Stimulated activated CD8-positive, alpha-beta memory T cell treated with anti-CD3 and anti-CD28 coated beads, Interleukin-4, amount 100 ng/mL, for 24 hours (primary cell): Measurements from ENCODE around the gene PHGDH.
"Not testable (repeated sequence)": the region's sequence is repeated elsewhere in the genome, so short reads cannot be mapped to it uniquely, and the experiment has no call there.

Source experiments
- DNase-seq: peaks from one replicate; pipeline ENCODE4 v3.0.0-alpha.2; 2020; ENCODE audit warnings: low read depth

The PHGDH gene

DNA sequence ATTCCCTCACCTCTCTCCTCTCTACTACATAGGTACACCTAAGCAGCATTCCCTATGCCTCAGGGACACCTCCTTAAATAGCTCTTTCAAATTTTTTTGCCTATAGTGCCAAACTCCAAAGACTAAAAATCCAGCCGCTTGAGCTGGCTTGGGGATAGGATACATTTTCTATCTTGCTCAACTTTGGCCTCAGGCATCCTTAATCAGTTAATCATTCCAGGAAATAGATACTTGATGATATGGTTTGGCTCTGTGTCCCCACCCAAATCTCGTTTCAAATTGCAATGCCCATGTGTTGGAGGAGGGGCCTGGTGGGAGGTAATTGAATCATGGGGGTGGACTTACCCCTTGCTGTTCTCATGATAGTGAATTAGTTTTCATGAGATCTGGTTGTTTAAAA is 11.4 kb upstream of the PHGDH start:
- no peak for DNase-seq

DNA sequence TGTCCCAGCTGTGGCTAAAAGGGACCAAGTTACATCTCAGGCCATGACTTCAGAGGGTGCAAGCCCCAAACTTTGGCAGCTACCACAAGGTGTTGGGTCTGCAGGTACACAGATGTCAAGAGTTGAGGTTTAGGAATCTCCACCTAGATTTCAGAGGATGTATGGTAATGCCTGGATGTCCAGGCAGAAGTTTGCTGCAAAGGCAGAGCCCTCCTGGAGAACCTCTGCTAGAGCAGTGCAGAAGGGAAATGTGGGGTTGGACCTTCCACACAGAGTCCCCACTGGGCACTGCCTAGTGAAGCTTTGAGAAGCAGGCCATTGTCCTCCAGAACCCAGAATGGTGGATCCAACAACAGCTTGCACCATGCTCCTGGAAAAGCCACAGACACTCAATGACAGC is 10.1 kb upstream of the PHGDH start:
- no peak for DNase-seq

DNA sequence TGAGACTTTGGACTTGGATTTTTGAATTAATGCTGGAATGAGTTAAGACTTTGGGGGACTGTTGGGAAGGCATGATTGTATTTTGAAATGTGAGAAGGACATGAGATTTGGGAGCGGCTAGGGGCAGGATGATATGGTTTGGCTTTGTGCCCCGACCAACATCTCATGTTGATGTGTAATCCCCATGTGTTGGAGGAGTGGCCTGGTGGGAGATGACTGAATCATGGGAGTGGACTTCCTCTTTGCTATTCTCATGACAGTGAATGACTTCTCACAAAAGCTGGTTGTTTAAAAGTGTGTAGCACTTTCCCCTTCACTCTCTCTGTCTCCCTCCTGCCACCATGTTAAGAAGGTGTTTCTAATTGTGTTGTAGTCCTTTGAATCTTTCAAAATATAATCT is 9.3 kb upstream of the PHGDH start:
- DNase-seq, result no peak

DNA sequence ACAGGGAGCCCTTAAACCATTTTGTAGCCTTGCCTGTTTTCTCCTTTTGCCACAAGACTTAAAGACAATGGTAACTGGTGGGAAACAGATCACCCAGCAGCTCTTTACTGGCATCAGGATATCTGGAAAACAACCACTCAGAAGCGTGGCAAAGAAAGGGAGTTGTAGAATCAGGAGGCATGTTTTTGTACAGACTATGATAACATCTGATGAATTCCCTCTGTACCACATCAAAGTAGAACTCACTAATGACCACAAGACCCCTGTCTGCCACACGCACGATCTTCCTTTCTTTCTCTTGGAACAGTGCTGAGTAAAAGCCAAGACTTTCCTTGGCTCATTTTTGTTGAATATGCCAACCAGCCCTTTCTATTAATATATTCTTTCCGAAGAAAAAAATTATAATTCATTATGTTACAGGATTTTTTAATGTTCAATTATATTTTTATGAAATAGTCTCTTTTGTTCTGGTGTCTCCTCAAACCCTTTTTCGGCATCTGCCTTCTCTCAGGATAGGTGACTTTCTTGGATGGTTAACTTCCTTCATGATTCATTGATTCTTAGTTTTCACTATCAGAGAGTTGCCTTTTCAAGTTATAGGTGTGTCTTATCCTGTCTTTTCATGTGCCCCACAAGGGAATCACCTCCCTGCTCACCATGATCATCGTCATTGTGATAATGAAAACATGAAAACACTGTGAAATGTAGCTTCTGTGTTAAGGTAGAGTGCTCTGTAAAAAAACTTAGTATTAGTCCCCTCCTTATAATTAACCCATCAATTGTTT is 7.9 kb upstream of the PHGDH start:
- no peak for DNase-seq

DNA sequence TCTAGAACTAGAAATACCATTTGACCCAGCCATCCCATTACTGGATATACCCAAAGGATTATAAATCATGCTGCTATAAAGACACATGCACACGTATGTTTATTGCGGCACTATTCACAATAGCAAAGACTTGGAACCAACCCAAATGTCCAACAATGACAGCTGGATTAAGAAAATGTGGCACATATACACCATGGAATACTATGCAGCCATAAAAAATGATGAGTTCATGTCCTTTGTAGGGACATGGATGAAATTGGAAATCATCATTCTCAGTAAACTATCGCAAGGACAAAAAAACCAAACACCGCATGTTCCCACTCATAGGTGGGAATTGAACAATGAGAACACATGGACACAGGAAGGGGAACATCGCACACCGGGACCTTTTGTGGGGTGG is 5.1 kb upstream of the PHGDH start:
- DNase-seq, result not testable (repeated sequence)

DNA sequence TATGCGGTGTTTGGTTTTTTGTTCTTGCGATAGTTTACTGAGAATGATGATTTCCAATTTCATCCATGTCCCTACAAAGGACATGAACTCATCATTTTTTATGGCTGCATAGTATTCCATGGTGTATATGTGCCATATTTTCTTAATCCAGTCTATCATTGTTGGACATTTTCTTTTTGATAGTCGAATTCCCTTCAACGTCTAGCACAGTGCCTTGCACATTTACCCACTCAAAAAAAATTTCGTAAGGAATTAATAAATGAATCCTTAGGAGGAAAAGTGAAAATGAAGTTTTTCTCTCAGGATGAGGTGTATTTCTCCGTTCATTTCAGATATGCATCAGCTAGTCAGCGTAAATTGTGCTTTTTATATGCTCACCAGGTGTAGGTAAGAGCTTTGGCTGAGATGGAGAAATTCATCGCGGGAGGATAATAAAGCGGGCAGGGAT is 354 bp upstream of the PHGDH start:
- not testable (repeated sequence) for DNase-seq

DNA sequence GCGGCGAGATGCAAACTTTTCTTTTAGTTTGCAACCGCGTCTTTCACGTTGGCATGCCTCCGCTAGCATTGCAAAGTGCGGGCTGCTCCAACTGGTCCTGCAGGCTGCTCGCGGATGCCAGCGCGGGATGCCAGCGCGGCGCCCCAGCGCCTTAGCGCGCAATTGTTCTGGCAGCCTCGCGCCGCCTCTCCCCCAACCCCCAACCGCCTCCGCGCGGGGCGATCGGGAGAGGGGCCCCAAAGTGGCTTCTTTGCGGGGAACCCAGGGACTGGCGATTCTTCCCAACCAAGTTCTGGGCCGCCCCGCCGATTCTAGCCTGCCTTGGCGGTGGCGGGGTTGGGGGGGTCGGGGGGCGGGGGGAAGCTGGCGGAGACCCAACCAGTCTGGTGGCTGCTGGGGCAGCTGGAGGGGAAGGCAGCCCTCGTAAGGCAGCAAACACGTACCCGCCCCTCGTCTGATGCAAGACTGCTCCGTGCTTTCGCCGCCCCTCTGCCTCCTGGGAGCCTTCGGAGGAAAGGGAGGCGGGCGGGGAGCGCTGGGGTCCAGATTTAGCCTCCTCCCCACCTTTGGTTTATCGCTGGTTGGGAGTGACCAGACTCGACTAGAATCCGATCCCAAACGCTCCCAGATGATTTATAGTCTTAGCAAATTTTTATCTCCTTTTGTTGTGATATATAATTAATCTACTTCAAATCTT is 756 bp downstream of the PHGDH start:
- DNase-seq, result peak; percentile 52

DNA sequence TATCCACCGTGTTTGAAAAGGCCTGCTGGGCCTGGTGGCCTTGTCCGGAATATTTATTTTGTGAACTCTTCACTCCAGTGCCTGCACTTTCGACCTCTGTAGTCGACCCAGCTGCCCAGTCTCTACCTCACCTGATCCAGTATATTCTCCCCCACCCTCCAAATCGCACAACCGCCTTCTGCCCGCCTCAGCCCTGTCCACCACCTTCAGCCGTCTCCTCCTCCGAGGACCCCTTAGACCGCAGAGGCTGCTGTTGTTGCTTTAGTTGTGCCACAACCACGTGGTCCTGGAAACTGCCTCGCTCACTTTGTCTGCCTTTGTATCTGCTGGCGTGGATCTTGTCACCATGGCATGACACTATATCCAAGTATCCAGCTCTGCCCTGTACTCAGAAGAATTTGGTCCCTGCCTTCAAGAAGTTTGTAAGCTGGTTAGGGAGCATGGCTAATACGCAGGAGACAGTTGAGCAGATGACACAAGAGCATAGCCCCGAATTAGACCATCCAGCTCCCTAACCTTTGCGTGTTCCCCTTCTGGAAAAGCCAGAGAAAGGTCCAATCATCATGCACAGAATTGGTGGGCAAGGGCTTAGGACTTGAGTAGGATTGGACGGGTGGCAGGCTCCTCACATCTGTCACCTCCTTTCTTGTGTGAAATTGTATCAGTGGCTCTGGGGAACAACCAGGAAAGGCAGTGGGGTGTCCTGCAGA is 1.5 kb downstream of the PHGDH start:
- no peak for DNase-seq

DNA sequence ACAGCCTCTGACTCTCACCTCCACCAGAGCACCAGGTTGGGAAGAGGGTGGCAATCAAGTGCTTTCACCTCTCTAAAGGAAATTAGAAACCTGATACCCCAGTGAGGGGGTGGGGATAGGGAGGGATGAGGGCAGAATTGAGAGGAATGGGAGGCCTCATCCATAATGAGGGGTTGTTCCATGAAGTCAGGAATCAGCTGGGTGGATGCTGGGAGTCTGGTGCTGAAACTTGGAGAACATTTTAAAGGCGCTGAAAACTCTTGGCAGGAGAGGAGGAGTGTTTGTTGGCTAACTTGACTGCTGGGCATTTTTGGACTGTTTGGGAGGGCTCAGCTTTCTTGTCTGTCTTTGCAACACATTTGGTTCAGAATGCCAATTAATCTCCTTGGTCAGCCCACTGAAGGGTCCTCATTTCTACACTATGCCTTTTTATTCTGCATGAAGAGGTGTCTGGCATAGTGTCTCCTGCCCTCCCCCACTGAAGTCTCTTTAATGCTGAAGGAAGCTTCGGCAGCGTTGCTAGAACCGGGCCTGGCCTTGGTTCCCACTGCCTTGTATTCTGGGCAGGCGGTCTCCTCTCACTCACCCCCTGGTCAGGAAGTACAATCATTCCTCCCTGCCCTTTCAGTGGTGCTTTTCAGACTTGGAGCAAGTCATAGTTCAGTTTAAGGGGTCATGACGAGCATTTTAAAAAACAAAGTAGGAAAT is 2.2 kb downstream of the PHGDH start:
- no peak for DNase-seq

DNA sequence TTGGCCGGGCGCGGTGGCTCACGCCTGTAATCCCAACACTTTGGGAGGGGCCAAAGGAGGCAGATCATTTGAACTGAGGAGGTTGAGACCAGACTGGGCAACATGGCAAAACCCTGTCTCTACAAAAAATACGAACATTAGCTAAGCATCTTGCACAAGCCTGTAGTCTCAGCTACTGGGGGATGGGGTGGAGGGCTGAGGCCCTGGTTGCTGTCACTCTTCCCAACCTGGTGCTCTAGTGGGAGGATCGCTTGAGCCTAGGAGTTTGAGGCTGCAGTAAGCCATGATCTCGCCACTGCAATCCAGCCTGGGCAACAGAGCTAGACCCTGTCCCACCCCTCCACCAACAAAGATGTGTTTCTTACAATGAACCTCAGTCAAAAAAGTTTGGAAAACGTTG is 2.8 kb downstream of the PHGDH start:
- no peak for DNase-seq

DNA sequence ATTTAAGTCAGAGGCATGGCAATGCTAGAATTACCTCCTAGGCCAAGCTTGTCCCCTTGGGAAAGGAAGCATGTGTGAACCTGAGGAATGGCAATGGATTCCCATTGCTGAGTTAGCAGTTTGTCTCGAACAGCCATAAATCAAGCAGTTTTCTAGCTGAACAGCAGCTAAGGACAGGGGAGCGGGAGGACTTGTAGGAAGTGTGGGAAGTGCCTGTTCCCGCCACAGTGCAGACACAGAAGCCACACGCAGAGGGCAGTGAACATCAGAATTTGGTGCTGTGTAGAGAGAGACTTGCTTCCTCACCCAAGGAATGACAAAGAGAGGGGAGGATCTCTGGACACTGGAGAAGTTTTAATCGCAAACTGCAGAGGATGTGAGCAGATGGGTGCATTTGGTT is 3.8 kb downstream of the PHGDH start:
- no peak for DNase-seq

DNA sequence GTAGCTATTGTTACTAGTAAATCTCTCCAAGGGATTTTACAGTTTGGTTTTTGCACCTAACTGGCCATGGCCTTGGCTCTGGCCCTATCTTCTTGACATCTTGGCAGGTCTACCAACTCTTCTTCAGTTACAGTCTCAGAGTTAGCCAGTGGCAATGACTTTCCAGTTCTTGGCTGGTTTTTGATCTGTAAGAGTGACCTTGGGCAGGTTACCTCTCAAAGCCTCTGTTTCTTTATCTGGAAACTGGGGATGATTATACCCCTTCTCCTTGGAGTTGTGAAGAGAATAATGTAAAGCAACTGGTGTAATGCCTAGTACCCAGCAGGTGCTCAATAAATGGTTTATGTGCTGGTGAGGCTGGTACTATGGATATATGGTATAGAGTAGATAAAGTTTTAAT is 6.7 kb downstream of the PHGDH start:
- no peak for DNase-seq

DNA sequence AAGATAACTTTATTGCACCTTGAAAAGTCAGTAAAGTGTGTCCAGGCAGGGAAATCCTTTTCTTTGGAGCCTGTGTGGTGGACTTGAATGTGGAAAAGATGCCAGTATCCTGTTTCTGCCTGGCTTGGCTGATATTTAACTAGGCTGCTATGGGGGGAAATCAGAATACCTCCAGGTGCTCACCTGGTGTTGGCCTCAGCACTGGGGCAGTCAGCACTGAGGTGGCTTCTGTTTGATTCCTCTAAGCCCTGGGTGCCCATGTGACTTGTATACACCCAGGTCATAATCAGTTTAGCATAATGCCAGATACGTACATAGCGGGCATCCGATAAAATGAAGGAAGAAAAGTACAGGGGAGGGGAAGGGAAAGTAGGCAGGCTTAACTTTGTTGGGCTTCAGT is 7.2 kb downstream of the PHGDH start:
- no peak for DNase-seq

DNA sequence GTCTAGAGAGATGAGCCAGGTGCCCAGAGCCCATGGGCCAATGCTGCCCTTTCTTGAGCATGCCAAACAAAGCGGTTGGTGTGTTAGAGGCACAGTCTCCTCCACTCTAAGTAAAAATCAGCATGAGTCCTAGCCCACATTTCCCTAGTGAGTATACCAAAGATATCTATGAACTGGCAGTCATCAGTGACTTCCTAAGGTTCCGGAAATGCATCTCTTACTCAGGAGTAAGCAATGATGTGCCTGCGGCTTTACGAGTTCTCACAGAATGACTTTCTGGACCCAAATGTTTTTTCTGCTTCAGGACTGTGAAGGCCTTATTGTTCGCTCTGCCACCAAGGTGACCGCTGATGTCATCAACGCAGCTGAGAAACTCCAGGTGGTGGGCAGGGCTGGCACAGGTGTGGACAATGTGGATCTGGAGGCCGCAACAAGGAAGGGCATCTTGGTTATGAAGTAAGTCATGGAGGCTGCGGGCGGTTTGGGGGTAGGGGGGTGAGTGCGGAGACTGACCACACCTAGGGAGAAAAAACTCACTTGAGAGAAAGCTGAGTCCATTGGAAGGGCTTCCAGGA is 9.2 kb downstream of the PHGDH start:
- DNase-seq, result no peak

DNA sequence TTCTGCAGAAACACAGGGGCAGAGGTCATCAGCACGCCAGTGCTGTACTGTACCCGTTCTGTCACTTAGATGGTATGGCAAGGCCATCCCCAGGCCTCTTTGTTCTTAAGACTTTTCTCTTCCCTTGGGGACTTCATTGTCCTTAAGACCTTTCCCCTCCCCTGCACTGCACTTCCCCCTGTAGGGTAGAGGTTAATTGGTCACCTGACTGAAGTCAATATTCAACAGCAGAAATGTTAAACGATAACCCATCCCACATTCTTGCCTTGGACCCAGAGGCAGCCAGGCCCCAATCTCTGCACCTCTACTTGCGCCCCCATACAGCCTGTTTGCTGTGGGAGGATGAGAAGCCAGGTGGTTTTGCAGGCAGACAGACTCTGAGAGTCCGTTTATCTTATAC is 10.2 kb downstream of the PHGDH start:
- no peak for DNase-seq

DNA sequence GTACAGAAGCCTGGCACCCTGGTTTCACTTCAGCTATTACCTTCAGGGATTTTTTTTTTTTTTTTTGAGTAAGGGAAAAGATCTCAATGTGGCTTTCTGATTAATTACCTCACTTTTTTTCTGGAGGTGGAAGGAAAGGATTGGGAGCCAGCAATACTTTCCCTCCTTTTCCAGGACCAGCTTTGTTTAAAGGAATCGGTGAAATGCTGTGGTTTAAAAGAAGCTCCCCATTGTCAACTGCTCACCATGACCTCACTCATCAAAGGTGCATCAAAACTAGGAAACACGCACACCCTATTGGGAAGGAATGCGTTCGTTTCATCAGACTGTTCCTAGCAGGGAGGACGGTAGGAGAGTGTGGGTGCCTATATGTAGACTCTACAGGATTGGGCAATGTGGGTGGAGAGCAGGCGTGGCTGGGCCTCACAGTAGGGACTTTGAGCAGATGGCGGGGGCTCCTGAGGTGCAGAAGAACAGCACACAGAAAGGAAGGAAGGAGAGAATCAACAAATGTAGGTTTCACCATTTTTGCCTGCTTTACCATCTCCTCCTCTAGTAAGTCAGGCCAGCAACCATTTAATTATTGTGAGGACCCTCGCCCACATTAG is 13.0 kb downstream of the PHGDH start:
- no peak for DNase-seq

DNA sequence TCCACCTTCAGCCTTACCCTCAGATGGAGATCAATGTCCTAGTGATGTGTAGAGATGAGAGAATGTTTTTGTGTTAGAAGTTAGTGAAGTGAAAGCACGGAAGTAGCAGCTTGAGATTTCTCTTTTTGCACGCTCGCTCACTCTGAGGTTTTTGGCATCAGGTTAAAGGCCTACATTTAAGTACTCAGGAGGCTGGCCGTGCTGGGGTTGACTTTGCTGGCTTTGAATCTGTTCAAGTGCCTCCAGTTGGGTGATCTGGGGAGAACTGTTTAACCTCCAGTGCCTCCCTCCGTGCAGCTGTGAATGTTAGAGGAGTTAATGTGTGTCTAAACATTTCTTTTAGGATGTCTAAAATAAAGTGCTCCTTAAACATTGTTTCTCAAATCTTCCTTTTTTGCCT is 13.9 kb downstream of the PHGDH start:
- no peak for DNase-seq

DNA sequence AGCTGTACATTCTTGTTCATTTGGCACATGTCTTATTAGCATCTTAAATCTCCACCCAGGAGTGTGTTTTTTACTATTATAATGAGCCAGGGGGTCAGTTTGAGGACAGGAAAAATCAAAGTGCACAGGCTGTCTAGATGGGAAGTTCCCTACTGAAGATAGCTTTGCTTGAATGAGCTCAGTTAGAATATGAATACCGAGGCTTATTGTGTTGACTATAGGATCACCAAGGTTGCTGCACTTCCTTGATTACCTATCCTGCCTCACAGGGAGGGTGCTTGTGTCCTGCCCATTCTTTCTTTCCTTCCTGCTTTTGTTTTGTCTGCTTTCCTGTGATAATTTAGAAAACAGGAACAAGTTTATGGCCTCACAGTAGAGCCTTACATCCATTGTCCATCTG is 16.3 kb downstream of the PHGDH start:
- no peak for DNase-seq

DNA sequence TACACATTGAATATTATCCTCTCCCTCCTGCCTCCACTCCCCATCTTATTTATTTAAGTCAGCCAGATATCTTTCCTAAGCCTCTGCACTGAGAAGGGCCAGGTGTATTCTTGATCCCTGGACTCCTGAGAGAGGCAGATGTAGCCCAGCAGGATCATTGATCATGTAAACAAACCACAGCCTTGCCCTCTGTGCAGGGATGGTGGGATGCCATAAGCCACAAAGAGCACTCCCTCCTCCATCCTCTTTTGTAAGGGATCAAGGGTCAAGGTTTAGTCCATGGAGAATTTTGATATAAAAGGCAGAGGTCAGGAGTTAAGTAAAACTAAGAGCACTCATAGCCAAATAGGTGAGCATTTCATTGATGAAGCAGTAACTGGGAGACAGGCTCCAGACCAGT is 17.3 kb downstream of the PHGDH start:
- DNase-seq, result no peak

DNA sequence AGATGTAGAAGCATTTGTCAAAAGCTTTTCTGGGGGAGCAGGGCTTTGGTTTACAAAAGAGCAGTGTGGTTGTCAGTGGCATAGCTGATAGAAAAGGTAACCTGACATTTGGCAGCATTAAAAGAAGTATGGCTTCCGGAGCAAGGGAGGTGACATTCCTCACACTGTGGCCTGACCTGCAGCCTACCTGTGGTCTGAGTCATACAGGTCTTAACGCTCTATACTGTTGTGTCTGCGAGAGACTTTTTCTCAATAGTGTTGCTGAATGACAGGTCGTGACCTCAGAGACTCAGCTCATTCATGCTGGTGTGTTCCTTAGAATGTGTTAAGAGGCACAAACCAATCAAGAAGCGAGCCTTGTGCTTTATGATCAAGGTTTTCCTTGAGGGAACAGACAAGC is 19.3 kb downstream of the PHGDH start:
- no peak for DNase-seq

DNA sequence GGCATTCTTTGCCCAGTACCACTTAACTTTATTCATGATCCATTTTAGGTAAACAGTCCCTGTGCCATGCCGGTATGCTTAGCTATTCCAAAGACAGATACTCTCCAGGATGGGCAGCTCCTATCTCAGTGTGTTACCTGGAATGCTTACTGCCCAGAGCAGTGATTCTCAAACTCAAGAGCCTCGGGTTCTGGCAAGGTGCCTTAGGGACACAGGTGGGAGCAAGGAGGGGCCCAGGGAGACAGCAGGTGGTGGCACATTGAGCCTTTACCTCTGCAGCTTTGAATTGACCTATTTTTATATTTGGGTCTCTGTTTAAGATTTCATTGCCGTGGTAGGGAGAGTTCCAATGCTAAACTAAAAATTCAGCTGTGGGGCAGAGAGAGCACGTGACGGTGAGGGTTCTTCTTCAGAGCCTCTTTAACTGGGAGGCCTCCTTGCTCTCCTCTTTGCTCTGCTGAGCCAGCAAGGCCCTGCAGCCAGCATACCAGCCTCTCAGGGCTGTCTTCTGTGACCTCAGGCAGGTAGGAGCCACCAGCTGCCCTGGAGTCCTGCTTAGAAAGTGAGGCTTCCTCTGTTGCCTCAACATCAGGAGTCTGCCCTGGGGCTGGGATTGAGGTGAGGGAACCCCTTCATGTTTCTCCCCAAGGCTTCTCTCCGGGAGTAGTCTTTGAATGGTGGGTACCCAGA is 20.2 kb downstream of the PHGDH start:
- DNase-seq, result no peak
